GM12874 (cell line): Measurements from ENCODE around the gene HLCS.

Experiments used
- CTCF ChIP-seq: IDR thresholded peaks from 2 replicates; pipeline ENCODE4 v1.5.1; 2011; ENCODE audit warnings: low read depth, mild to moderate bottlenecking, control low read depth, low read length, moderate library complexity; ENCODE audit not compliant: insufficient read depth

Gene HLCS

GRCh38 chr21:36932161-36932816 lies 34.2 kb downstream of the HLCS start:
- no peak for TF ChIP-seq CTCF

- no peak for TF ChIP-seq CTCF
These were observed 36.8 kb downstream of the HLCS start for GRCh38 chr21:36929622-36930021.

- no peak for TF ChIP-seq CTCF
These were observed 37.5 kb downstream of the HLCS start for GRCh38 chr21:36928960-36929359.

GRCh38 chr21:36927719-36928117 lies 38.8 kb downstream of the HLCS start:
- TF ChIP-seq CTCF: peak; percentile 81

- no peak for TF ChIP-seq CTCF
These were observed 39.3 kb downstream of the HLCS start for GRCh38 chr21:36926989-36927718.

GRCh38 chr21:36923270-36923669 lies 43.2 kb downstream of the HLCS start:
- no peak for TF ChIP-seq CTCF

- no peak for TF ChIP-seq CTCF
These were observed 43.6 kb downstream of the HLCS start for GRCh38 chr21:36922861-36923260.
